Stimulated activated naive CD8-positive, alpha-beta T cell treated with anti-CD3 and anti-CD28 coated beads, Interleukin-15, Interleukin-2, amounts not matched to agents 100 ng/mL and 50 ng/mL, for 24 hours (primary cell): ENCODE data around the gene LYRM2.

Experiments used
- H3K27ac Mint-ChIP-seq: one replicate; pipeline ENCODE4 v1.8.0; 2021; ENCODE audit warnings: mild to moderate bottlenecking, mixed read lengths
- H3K27me3 Mint-ChIP-seq: one replicate; pipeline ENCODE4 v1.8.0; 2021; ENCODE audit warnings: mixed read lengths
- H3K36me3 Mint-ChIP-seq: one replicate; pipeline ENCODE4 v1.8.0; 2021; ENCODE audit warnings: low read depth, mixed read lengths
- H3K4me1 Mint-ChIP-seq: one replicate; pipeline ENCODE4 v1.8.0; 2021; ENCODE audit warnings: low read depth, mixed read lengths
- H3K4me3 Mint-ChIP-seq: one replicate; pipeline ENCODE4 v1.8.0; 2021; ENCODE audit warnings: mild to moderate bottlenecking, mixed read lengths
- H3K9me3 Mint-ChIP-seq: one replicate; pipeline ENCODE4 v1.8.0; 2021; ENCODE audit warnings: mixed read lengths

The LYRM2 gene

DNA sequence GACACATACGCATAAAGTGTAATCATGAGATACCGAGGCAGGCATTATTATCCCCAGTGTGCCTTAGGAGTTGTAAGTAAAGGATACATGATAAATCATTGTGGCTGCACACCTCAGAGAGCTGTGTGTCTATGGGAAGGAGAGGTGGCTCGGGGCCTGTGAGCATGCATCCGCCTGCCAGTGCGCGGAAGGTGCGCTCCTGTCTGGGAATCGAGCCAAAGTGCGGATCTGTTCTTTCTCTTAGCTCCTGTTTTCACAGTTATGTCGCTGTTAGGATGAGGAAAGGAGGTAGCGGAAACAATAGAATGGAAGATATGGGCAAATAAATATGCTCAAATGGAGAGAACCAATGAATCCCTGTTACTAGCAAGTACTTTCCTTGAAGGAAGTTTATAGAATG, 107.6 kb downstream of the LYRM2 start:
- Mint-ChIP-seq H3K4me3 (no peak overlapping the region), H3K4me1 (peaks cover 3% of the 10 kb centered on the region), H3K27me3 (no peaks in the 10 kb centered on the region), H3K27ac (no peak overlapping the region), H3K36me3 (no peaks in the 10 kb centered on the region), H3K9me3 (no peaks in the 10 kb centered on the region)

DNA sequence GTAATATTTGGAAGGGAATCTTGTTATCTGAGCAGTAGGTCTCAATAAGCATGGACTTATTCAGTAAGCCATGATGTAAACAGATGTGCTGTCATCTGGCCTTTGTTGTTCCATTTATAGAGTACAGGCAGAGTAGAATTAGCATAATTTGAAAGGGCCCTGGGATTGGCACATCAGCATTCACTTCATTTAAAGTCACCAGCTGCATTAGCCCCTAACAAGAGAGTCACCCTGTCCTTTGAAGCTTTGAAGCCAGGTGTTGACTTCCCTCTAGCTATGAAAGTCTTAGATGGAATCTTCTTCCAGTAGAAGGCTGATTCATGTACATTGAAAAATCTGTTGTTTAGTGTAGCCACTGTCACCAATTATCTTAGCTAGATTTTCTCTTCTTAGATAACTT, 109.7 kb downstream of the LYRM2 start:
- Mint-ChIP-seq H3K9me3 (no peaks in the 10 kb centered on the region), H3K27ac (no peak overlapping the region), H3K4me1 (peaks cover 3% of the 10 kb centered on the region), H3K27me3 (no peaks in the 10 kb centered on the region), H3K36me3 (no peaks in the 10 kb centered on the region), H3K4me3 (no peak overlapping the region)

DNA sequence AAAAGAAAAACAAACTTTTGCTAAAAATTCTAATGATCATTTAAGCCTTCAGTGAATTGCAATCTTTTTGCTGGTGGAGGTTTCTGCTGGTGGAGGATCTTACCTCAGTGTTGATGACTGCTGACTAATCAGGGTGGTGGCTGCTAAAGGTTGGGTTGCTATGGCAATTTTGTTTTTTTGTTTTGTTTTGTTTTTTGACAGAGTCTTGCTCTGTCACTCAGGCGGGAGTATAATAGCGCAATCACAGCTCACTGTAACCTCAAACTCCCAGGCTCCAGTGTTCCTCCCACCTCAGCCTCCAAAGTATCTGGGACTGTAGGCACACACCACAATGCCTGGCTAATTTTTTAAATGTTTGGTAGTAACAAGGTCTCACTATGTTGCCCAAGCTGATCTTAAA, 110.9 kb downstream of the LYRM2 start:
- H3K27me3 Mint-ChIP-seq, result no peaks in the 10 kb centered on the region
- no peak overlapping the region for H3K27ac Mint-ChIP-seq
- no peak overlapping the region for H3K4me3 Mint-ChIP-seq
- no peaks in the 10 kb centered on the region for H3K9me3 Mint-ChIP-seq
- H3K4me1 Mint-ChIP-seq, result peaks cover 3% of the 10 kb centered on the region
- no peaks in the 10 kb centered on the region for H3K36me3 Mint-ChIP-seq

GRCh38 chr6:89526563-89526869, 112.0 kb downstream of the LYRM2 start:
- H3K4me3 Mint-ChIP-seq, result no peak overlapping the region
- no peak overlapping the region for H3K27ac Mint-ChIP-seq
- peaks cover 3% of the 10 kb centered on the region for H3K4me1 Mint-ChIP-seq
- H3K27me3 Mint-ChIP-seq, result no peaks in the 10 kb centered on the region
- no peaks in the 10 kb centered on the region for H3K9me3 Mint-ChIP-seq
- no peaks in the 10 kb centered on the region for H3K36me3 Mint-ChIP-seq

DNA sequence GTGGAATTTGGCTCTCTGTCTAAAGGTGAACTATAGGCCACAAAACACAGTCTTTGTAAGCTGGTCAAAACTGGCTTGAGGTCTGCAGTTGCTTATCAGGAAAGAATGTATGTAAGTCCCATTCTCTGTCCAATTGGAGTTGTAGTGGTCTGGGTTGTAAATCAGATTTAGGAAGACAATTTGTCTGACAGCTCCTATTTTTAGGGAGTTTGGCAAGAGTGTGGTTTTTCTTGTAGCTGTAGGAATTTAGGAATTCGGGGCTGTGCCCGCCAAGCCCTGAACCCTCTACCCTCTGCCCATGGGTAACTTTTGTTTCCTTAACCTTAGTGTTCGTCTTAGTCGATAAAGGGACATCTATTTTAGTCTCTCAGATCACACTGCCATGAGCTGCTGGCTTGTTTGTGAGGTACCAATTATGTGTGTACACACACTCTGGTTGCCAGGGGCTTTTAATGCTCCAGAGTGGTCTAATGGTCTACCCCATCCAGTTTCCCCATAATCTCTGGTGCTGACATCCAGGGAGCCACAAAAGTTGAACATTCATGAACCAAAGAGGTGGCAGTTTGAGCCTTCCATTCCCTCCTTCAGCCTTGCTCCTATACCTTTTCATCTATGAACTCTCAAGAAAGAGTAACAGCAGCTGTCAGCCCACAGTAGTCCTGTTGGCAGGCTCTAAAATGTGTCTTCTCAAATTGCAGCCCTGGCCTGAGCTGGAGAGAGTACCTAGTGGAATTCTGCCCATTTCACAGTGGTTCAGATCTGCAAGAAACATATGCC, 112.6 kb downstream of the LYRM2 start:
- Mint-ChIP-seq H3K36me3 (no peaks in the 10 kb centered on the region), H3K9me3 (no peaks in the 10 kb centered on the region), H3K4me3 (no peak overlapping the region), H3K4me1 (peaks cover 3% of the 10 kb centered on the region), H3K27me3 (no peaks in the 10 kb centered on the region), H3K27ac (no peak overlapping the region)

DNA sequence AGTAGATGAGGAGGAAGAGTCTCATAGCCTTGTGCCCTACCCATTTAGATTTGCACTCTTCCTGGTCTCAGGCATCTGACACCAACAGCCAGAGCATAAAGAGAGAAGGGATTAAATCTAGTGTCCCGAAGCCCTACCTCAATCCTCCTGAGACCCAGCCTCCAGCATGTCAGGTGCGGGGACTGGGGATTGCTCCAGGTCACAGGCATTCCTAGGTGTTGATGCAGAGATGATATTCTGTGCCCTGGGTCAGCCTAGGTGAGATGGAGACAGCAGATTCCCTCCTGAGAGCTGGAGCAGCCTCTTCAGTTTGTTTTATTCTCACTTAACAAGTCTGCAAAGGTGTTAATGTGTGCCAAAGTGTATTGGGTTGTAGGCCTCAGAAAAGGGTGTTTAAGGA, 115.8 kb downstream of the LYRM2 start:
- H3K27ac Mint-ChIP-seq, result no peak overlapping the region
- H3K36me3 Mint-ChIP-seq, result no peaks in the 10 kb centered on the region
- H3K27me3 Mint-ChIP-seq, result no peaks in the 10 kb centered on the region
- H3K4me1 Mint-ChIP-seq, result peaks cover 3% of the 10 kb centered on the region
- no peaks in the 10 kb centered on the region for H3K9me3 Mint-ChIP-seq
- H3K4me3 Mint-ChIP-seq, result no peak overlapping the region

DNA sequence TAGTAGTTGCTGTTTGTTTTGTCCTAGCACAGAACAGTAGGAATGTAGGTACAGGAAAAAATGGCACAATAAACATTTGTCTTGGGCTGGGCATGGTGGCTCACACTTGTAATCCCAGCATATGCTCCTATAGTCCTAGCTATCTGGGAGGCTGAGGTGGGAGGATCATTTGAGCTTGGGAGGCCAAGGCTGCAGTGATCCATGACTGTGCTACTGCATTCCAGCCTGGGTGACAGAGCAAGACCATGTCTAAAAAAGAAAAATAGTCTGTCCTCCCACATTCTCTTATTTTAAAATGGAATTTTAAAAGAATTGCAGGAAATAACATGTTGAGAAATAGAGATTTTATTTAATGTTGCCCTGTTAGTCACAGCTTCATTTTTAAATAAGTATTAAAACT, 117.8 kb downstream of the LYRM2 start:
- H3K27me3 Mint-ChIP-seq, result no peaks in the 10 kb centered on the region
- H3K27ac Mint-ChIP-seq, result no peak overlapping the region
- no peaks in the 10 kb centered on the region for H3K9me3 Mint-ChIP-seq
- no peaks in the 10 kb centered on the region for H3K36me3 Mint-ChIP-seq
- no peaks in the 10 kb centered on the region for H3K4me1 Mint-ChIP-seq
- H3K4me3 Mint-ChIP-seq, result no peak overlapping the region

DNA sequence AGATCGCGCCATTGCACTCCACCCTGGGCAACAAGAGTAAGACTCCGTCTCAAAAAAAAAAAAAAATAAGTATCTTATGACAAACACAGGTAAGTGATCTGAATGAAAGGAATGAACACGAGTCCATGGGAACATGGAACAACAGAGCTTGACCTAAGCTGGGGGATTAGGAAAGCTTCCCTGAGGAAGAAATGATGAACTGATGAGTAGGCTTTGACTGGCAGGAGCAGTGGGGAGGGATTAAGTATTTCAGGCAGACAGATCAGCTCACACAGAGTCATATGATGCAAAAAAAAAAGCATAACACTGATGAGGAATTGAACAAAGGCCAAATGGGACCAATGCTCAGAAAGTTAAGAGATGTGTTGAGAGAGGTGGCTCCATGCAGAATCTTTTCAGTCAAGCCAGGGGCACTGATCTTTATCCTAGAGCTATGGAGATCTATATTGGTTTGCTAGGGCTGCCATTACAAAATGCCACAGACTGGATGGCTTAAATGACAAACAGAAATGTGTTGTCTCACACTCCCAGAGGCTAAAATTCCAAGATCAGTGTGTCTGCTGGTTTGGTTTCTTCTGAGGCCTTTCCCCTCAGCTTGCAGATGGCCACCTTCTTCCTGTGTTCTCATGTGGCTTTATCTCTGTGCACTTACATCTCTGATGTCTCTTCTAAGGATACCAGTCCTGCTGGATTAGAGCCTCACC, 120.0 kb downstream of the LYRM2 start:
- no peak overlapping the region for H3K4me3 Mint-ChIP-seq
- H3K27ac Mint-ChIP-seq, result no peak overlapping the region

More for the DNA sequence above, 120.0 kb downstream of the LYRM2 start:
- H3K9me3 Mint-ChIP-seq, result no peaks in the 10 kb centered on the region
- no peaks in the 10 kb centered on the region for H3K4me1 Mint-ChIP-seq
- no peaks in the 10 kb centered on the region for H3K36me3 Mint-ChIP-seq
- H3K27me3 Mint-ChIP-seq, result no peaks in the 10 kb centered on the region
